Activated CD4-positive, alpha-beta memory T cell treated with anti-CD3 and anti-CD28 coated beads, Interleukin-2, amount 10 ng/mL, durations not matched to agents 7 days and 5 days (primary cell): ENCODE data around the gene FKBP15. TPM values are rescaled to one million over a fixed set of nuclear protein-coding genes. Genes with fewer than 3 reads are reported as not detected.

Experiments used
- CTCF ChIA-PET: fragments of 350-600 bp; sonication (Branson Sonifier 250); formaldehyde crosslinking; loops from one replicate; lab custom pipeline; 2021; ENCODE audit warnings: antibody characterized with exemption, inconsistent platforms; lab: Charles Lee
- POLR2A ChIA-PET: fragments of 350-600 bp; sonication (Branson Sonifier 250); formaldehyde crosslinking; loops from one replicate; lab custom pipeline; 2021; ENCODE audit warnings: antibody characterized with exemption; lab: Charles Lee
- DNase-seq: peaks from one replicate; pipeline ENCODE4 v3.0.0-alpha.2; 2020
- H3K27ac Mint-ChIP-seq: one replicate; pipeline ENCODE4 v1.8.0; 2021; ENCODE audit warnings: mild to moderate bottlenecking, mixed read lengths
- H3K27me3 Mint-ChIP-seq: one replicate; pipeline ENCODE4 v1.8.0; 2021; ENCODE audit warnings: mixed read lengths
- H3K36me3 Mint-ChIP-seq: one replicate; pipeline ENCODE4 v1.8.0; 2021; ENCODE audit warnings: low read depth, mixed read lengths
- H3K4me1 Mint-ChIP-seq: one replicate; pipeline ENCODE4 v1.8.0; 2021; ENCODE audit warnings: mixed read lengths
- H3K4me3 Mint-ChIP-seq: one replicate; pipeline ENCODE4 v1.8.0; 2021; ENCODE audit warnings: mild to moderate bottlenecking, mixed read lengths
- H3K9me3 Mint-ChIP-seq: one replicate; pipeline ENCODE4 v1.8.0; 2021; ENCODE audit warnings: mixed read lengths
- total RNA-seq, 2 experiments: library from RNA; stranded (reverse); gene quantifications; one replicate each; pipeline ENCODE4 v1.2.3, GENCODE V29; 2021

The FKBP15 gene
- total RNA-seq, 2 experiments from 2014 or later, result 34.9 to 38.2 TPM

GRCh38 chr9:113192455-113192854, 28.6 kb downstream of the FKBP15 start:
- H3K9me3 Mint-ChIP-seq, result no peaks in the 10 kb centered on the region
- H3K27me3 Mint-ChIP-seq, result no peaks in the 10 kb centered on the region
- ChIA-PET POLR2A (no interaction called here), CTCF (no interaction called here)
- no peak overlapping the region for H3K4me3 Mint-ChIP-seq
- H3K27ac Mint-ChIP-seq, result no peak overlapping the region
- no peak for DNase-seq
- peaks cover 11% of the 10 kb centered on the region for H3K4me1 Mint-ChIP-seq
- H3K36me3 Mint-ChIP-seq, result peaks cover 50% of the 10 kb centered on the region

GRCh38 chr9:113187929-113188595, 33.0 kb downstream of the FKBP15 start:
- ChIA-PET POLR2A (interaction anchor here (1.2 kb wide), 1 partner anchor 32 kb away, joined by 3 read pairs; no protein-coding TSS in a partner anchor), CTCF (no interaction called here)
- DNase-seq, result no peak
- Mint-ChIP-seq H3K4me3 (no peak overlapping the region), H3K9me3 (no peaks in the 10 kb centered on the region), H3K27me3 (no peaks in the 10 kb centered on the region), H3K27ac (peak overlapping the region; percentile 52), H3K4me1 (peaks cover 11% of the 10 kb centered on the region), H3K36me3 (peaks cover 61% of the 10 kb centered on the region)

GRCh38 chr9:113186137-113186755, 34.8 kb downstream of the FKBP15 start:
- DNase-seq, result no peak
- H3K9me3 Mint-ChIP-seq, result no peaks in the 10 kb centered on the region
- H3K27me3 Mint-ChIP-seq, result no peaks in the 10 kb centered on the region
- peaks cover 71% of the 10 kb centered on the region for H3K36me3 Mint-ChIP-seq
- POLR2A ChIA-PET, result no interaction called here
- CTCF ChIA-PET, result interaction anchor here (0.9 kb wide), 1 partner anchor 35 kb away, joined by 3 read pairs; the partner anchor contains the start of gene SLC31A2
- no peak overlapping the region for H3K27ac Mint-ChIP-seq
- H3K4me1 Mint-ChIP-seq, result peaks cover 11% of the 10 kb centered on the region
- no peak overlapping the region for H3K4me3 Mint-ChIP-seq

GRCh38 chr9:113185271-113185670, 35.8 kb downstream of the FKBP15 start:
- Mint-ChIP-seq H3K4me3 (no peak overlapping the region), H3K36me3 (peaks cover 75% of the 10 kb centered on the region), H3K27ac (no peak overlapping the region), H3K27me3 (no peaks in the 10 kb centered on the region), H3K4me1 (peaks cover 11% of the 10 kb centered on the region), H3K9me3 (no peaks in the 10 kb centered on the region)
- CTCF ChIA-PET, result no interaction called here
- POLR2A ChIA-PET, result interaction anchor here (1.1 kb wide), 1 partner anchor 13 kb away, joined by 3 read pairs; no protein-coding TSS in a partner anchor
- no peak for DNase-seq

GRCh38 chr9:113184539-113184938, 36.5 kb downstream of the FKBP15 start:
- Mint-ChIP-seq H3K9me3 (no peaks in the 10 kb centered on the region), H3K27ac (peak overlapping the region; percentile 4), H3K4me1 (peaks cover 11% of the 10 kb centered on the region), H3K27me3 (no peaks in the 10 kb centered on the region), H3K36me3 (peaks cover 76% of the 10 kb centered on the region), H3K4me3 (no peak overlapping the region)
- POLR2A ChIA-PET, result interaction anchor here (0.9 to 1.1 kb wide), 2 partner anchors 11 to 12 kb away, joined by 3 read pairs; no protein-coding TSS in a partner anchor
- no peak for DNase-seq
- CTCF ChIA-PET, result no interaction called here

GRCh38 chr9:113183956-113184488, 37.1 kb downstream of the FKBP15 start:
- CTCF ChIA-PET, result no interaction called here
- H3K27me3 Mint-ChIP-seq, result no peaks in the 10 kb centered on the region
- H3K36me3 Mint-ChIP-seq, result peaks cover 78% of the 10 kb centered on the region
- no peaks in the 10 kb centered on the region for H3K9me3 Mint-ChIP-seq
- H3K27ac Mint-ChIP-seq, result no peak overlapping the region
- POLR2A ChIA-PET, result interaction anchor here (0.9 kb wide), 1 partner anchor 10 kb away, joined by 3 read pairs; no protein-coding TSS in a partner anchor
- no peak overlapping the region for H3K4me3 Mint-ChIP-seq
- H3K4me1 Mint-ChIP-seq, result peaks cover 11% of the 10 kb centered on the region
- DNase-seq, result no peak

DNA sequence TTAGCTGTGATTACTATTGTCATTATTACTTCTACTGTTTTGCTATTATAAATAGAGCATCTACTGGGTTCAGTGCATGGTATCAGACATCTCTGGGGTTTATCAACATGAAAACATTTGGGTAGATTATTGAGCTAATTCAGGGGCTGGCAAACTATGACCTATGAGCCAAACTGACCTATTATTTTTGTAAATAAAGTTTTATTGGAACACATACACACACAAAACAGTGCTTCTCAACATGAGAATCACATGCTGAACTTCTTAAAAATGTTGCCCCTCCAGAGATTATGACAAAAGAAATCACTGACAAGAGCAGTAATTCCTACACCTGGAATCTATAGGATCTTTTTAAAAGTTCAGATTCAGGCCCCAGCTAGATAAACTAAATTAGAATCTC, 39.9 kb downstream of the FKBP15 start:
- POLR2A ChIA-PET, result no interaction called here
- CTCF ChIA-PET, result interaction anchor here (1.0 kb wide), 1 partner anchor 10 kb away, joined by 4 read pairs; no protein-coding TSS in a partner anchor
- DNase-seq, result no peak
- Mint-ChIP-seq H3K4me3 (no peak overlapping the region), H3K27ac (no peak overlapping the region), H3K36me3 (peaks cover 83% of the 10 kb centered on the region), H3K4me1 (no peaks in the 10 kb centered on the region), H3K9me3 (no peaks in the 10 kb centered on the region), H3K27me3 (no peaks in the 10 kb centered on the region)

DNA sequence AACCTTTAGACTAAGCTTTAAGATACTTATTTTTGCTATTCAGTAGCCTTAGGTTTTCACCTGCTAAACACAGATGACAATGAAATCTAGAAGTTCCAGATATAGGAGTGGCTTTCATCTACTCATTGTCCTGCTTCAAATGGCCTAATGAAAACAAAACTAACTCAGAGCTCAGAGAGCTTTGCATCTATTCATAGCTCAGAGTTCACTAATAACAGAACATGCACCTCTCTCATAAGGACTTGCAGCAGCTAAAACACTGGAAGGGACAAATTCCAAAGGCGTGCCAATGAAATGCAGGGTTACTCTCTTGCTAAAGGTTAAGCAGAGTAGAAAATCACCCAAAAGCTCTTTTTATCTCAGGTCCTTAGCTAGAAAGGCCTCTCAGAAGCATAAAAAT, 41.2 kb downstream of the FKBP15 start:
- Mint-ChIP-seq H3K4me3 (no peak overlapping the region), H3K9me3 (no peaks in the 10 kb centered on the region), H3K27ac (no peak overlapping the region), H3K36me3 (peaks cover 81% of the 10 kb centered on the region), H3K4me1 (no peaks in the 10 kb centered on the region), H3K27me3 (no peaks in the 10 kb centered on the region)
- ChIA-PET CTCF (no interaction called here), POLR2A (no interaction called here)
- DNase-seq, result no peak

- H3K4me3 Mint-ChIP-seq, result no peak overlapping the region
- H3K36me3 Mint-ChIP-seq, result peaks cover 78% of the 10 kb centered on the region
- CTCF ChIA-PET, result no interaction called here
- H3K27ac Mint-ChIP-seq, result no peak overlapping the region
- POLR2A ChIA-PET, result no interaction called here
- H3K9me3 Mint-ChIP-seq, result no peaks in the 10 kb centered on the region
- no peaks in the 10 kb centered on the region for H3K4me1 Mint-ChIP-seq
- no peak for DNase-seq
- no peaks in the 10 kb centered on the region for H3K27me3 Mint-ChIP-seq
Observed at GRCh38 chr9:113178087-113178486, 43.0 kb downstream of the FKBP15 start.

- H3K9me3 Mint-ChIP-seq, result peaks cover 4% of the 10 kb centered on the region
- ChIA-PET POLR2A (no interaction called here), CTCF (no interaction called here)
- no peaks in the 10 kb centered on the region for H3K4me1 Mint-ChIP-seq
- DNase-seq, result no peak
- H3K27me3 Mint-ChIP-seq, result no peaks in the 10 kb centered on the region
- no peak overlapping the region for H3K4me3 Mint-ChIP-seq
- peaks cover 78% of the 10 kb centered on the region for H3K36me3 Mint-ChIP-seq
- no peak overlapping the region for H3K27ac Mint-ChIP-seq
Observed at GRCh38 chr9:113177251-113177650, 43.8 kb downstream of the FKBP15 start.

- no peak for DNase-seq
- Mint-ChIP-seq H3K4me1 (no peaks in the 10 kb centered on the region), H3K27me3 (no peaks in the 10 kb centered on the region), H3K27ac (no peak overlapping the region), H3K9me3 (peaks cover 4% of the 10 kb centered on the region), H3K36me3 (peaks cover 78% of the 10 kb centered on the region), H3K4me3 (no peak overlapping the region)
- ChIA-PET POLR2A (no interaction called here), CTCF (no interaction called here)
Observed at GRCh38 chr9:113176803-113177202, 44.3 kb downstream of the FKBP15 start.

GRCh38 chr9:113173341-113173740, 47.7 kb downstream of the FKBP15 start:
- no peaks in the 10 kb centered on the region for H3K4me1 Mint-ChIP-seq
- CTCF ChIA-PET, result no interaction called here
- H3K4me3 Mint-ChIP-seq, result no peak overlapping the region
- no peaks in the 10 kb centered on the region for H3K27me3 Mint-ChIP-seq
- H3K36me3 Mint-ChIP-seq, result peaks cover 80% of the 10 kb centered on the region
- H3K9me3 Mint-ChIP-seq, result peaks cover 4% of the 10 kb centered on the region
- no peak for DNase-seq
- no peak overlapping the region for H3K27ac Mint-ChIP-seq
- POLR2A ChIA-PET, result interaction anchor here (0.8 to 1.0 kb wide), 2 partner anchors 11 to 48 kb away, joined by 3 read pairs; partner anchors contain the start of genes FKBP15 and SLC31A1

- ChIA-PET POLR2A (no interaction called here), CTCF (no interaction called here)
- Mint-ChIP-seq H3K4me1 (no peaks in the 10 kb centered on the region), H3K27me3 (no peaks in the 10 kb centered on the region), H3K4me3 (no peak overlapping the region), H3K9me3 (peaks cover 4% of the 10 kb centered on the region), H3K27ac (no peak overlapping the region), H3K36me3 (peaks cover 83% of the 10 kb centered on the region)
- DNase-seq, result no peak
Observed at GRCh38 chr9:113168809-113169208, 52.3 kb downstream of the FKBP15 start.
